NB4 (cell line): ENCODE measurements around the gene LRRC42.

Experiments used
- DNase-seq: peaks from one replicate; pipeline ENCODE4 v3.0.0; 2010; ENCODE audit warnings: low read depth
- H3K4me3 ChIP-seq: one replicate; pipeline ENCODE4 v1.5.1; 2011; ENCODE audit warnings: mild to moderate bottlenecking, low read depth, low read length, moderate library complexity
- MAX ChIP-seq: IDR thresholded peaks from 2 replicates; pipeline ENCODE4 v1.6.1; 2011; ENCODE audit warnings: low read depth, low read length
- MYC ChIP-seq: IDR thresholded peaks from 2 replicates; pipeline ENCODE4 v1.6.1; 2011; ENCODE audit warnings: low read depth, low read length
- POLR2A ChIP-seq: IDR thresholded peaks from 2 replicates; pipeline ENCODE4 v1.6.1; 2011; ENCODE audit warnings: mild to moderate bottlenecking; ENCODE audit not compliant: insufficient read length; ENCODE audit errors: extremely low read depth
- TF ChIP-seq, protein P1 (sequence below): IDR thresholded peaks from one replicate; pipeline ENCODE4 v1.5.1; 2012; ENCODE audit warnings: low read depth, low read length

LRRC42 gene

GRCh38 chr1:53902235-53903138 lies 43.7 kb upstream of the LRRC42 start:
- no peak for TF ChIP-seq POLR2A
- no peak for TF ChIP-seq MYC
- no peak for TF ChIP-seq MAX
- TF ChIP-seq, protein P1, sequence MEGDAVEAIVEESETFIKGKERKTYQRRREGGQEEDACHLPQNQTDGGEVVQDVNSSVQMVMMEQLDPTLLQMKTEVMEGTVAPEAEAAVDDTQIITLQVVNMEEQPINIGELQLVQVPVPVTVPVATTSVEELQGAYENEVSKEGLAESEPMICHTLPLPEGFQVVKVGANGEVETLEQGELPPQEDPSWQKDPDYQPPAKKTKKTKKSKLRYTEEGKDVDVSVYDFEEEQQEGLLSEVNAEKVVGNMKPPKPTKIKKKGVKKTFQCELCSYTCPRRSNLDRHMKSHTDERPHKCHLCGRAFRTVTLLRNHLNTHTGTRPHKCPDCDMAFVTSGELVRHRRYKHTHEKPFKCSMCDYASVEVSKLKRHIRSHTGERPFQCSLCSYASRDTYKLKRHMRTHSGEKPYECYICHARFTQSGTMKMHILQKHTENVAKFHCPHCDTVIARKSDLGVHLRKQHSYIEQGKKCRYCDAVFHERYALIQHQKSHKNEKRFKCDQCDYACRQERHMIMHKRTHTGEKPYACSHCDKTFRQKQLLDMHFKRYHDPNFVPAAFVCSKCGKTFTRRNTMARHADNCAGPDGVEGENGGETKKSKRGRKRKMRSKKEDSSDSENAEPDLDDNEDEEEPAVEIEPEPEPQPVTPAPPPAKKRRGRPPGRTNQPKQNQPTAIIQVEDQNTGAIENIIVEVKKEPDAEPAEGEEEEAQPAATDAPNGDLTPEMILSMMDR = no peak
- DNase-seq = no peak
- H3K4me3 ChIP-seq = no peak overlapping the region

DNA sequence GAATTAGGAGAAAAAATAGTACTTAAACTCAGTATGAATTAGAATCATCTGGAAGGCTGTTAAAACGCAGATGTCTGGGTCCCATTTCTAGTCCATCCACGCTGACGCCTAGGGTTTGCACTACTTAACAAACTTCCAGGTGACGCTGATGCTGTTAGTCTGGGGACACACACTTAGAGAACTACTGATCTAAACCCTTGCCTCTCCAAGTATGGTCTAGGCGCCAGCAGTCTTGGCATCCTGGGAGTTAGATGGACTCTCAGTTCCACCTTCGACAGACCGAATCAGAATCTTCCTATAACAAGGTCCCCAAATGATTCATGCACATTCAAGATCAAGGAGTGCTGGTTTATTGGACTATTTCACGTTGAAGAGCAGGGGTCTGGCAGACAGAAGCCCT lies 40.6 kb upstream of the LRRC42 start:
- no peak overlapping the region for H3K4me3 ChIP-seq
- no peak for DNase-seq
- no peak for TF ChIP-seq MYC
- TF ChIP-seq, protein P1 = no peak
- no peak for TF ChIP-seq MAX
- no peak for TF ChIP-seq POLR2A

- no peak overlapping the region for H3K4me3 ChIP-seq
- TF ChIP-seq MAX = no peak
- no peak for DNase-seq
Observed at GRCh38 chr1:53906121-53906520, 40.0 kb upstream of the LRRC42 start.

DNA sequence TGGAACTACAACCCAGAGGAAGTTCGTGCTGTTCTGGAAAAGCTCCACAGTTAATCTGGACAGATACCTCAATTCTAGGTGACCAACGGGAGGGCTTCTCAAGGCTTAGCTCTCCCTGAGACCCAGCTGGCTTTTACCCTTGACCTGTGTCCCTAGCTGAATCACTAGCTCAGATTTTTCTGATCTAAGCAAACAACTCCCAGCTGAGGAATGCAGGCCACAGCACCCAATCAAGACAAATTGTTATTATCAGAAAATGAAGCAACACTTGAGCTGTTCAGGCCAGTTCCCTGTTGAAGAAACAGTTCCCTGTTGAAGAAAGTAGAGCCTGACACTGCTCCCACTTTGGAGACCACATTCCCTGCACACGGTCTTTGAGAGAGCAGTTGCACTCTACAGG lies 36.2 kb upstream of the LRRC42 start:
- no peak for TF ChIP-seq MAX
- TF ChIP-seq MYC = no peak
- no peak for TF ChIP-seq POLR2A
- TF ChIP-seq, protein P1 = no peak
- H3K4me3 ChIP-seq = no peak overlapping the region
- no peak for DNase-seq

DNA sequence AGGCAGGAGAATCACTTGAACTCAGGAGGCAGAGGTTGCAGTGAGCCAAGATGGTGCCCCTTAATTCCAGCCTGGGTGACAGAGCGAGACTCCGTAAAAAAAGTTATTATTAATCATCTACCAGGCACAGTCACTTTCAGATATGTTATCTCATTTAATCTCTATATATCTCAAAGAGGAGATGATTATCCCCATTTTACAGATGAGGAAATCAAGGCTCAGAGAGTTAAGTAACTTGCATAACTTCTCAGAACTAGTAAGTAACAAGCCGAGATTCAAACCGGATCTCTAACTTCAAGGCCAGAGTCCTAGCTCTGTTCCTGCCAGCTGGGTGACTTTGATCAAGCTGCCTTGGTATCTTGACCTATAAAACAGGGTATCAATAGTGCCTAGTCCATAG lies 34.7 kb upstream of the LRRC42 start:
- H3K4me3 ChIP-seq = no peak overlapping the region
- TF ChIP-seq MYC (no peak), POLR2A (no peak), MAX (no peak)
- TF ChIP-seq, protein P1 = no peak
- no peak for DNase-seq

- TF ChIP-seq MAX (no peak), MYC (no peak), POLR2A (no peak)
- TF ChIP-seq, protein P1 = no peak
- no peak overlapping the region for H3K4me3 ChIP-seq
- no peak for DNase-seq
Observed at GRCh38 chr1:53913352-53914033, 32.7 kb upstream of the LRRC42 start.
